Right lobe of liver (tissue), 4 donors: ENCODE data around the gene ANK2.

Experiments
- CTCF ChIP-seq, 4 donors: fragments of 200-600 bp in 3 of 4; fragments of 450-650 bp in 1 of 4; IDR thresholded peaks; one replicate each; pipeline versions ENCODE4 v1.5.1 to v1.8.0; 2016 to 2022; ENCODE audit warnings: antibody characterized with exemption in 4 of 4, mild to moderate bottlenecking in 2 of 4
- POLR2A ChIP-seq: fragments of 450-650 bp; IDR thresholded peaks from one replicate; pipeline ENCODE4 v1.6.1; 2017; ENCODE audit warnings: antibody characterized with exemption, mild to moderate bottlenecking
- donor health status: DM: no; HTN: no; CAD: no.
- donor health status: DM: no; HTN: no; CAD: no.
- donor health status: DM: no; HTN: yes; CAD: no.

GRCh38 chr4:113394730-113395530 is 345.5 kb downstream of the ANK2 start:
- peak; percentile 85 to 97 (median 90) for TF ChIP-seq CTCF (IDR thresholded peaks at IDR 0.05)
- no peak for TF ChIP-seq POLR2A
